ENCODE data around the gene DNAJC8.

Gene DNAJC8

DNA sequence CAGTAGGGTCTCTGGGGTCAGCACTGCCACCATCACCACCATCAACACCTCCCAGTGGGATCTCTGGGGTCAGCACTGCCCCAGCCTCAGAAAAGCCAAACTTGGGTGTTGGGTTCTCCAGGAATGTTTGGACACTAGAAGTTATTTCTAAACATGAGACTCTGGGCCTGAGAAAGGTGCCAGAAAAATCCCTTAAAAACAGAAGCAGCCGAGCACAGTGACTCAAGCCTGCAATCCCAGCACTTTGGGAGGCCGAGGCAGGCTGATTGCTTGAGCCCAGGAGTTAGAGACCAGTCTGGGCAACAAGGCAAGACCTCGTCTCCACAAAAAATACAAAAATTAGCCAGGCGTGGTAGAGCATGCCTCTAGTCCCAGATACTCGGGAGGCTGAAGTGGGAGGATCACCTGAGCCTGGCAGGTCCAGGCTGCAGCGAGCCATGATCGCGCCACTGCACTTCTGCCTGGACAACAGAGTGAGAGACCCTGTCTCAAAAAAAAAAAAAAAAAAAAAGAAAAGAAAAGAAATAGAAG lies 56.8 kb downstream of the DNAJC8 start:
- H3K9me3 ChIP-seq (ENCODE audit: severe bottlenecking) = no peaks in the 10 kb centered on the region
- TF ChIP-seq, protein P1, sequence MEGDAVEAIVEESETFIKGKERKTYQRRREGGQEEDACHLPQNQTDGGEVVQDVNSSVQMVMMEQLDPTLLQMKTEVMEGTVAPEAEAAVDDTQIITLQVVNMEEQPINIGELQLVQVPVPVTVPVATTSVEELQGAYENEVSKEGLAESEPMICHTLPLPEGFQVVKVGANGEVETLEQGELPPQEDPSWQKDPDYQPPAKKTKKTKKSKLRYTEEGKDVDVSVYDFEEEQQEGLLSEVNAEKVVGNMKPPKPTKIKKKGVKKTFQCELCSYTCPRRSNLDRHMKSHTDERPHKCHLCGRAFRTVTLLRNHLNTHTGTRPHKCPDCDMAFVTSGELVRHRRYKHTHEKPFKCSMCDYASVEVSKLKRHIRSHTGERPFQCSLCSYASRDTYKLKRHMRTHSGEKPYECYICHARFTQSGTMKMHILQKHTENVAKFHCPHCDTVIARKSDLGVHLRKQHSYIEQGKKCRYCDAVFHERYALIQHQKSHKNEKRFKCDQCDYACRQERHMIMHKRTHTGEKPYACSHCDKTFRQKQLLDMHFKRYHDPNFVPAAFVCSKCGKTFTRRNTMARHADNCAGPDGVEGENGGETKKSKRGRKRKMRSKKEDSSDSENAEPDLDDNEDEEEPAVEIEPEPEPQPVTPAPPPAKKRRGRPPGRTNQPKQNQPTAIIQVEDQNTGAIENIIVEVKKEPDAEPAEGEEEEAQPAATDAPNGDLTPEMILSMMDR (IDR thresholded peaks at IDR 0.05; ENCODE audit: poor library complexity, severe bottlenecking) = no peak
- no peak overlapping the region for H3K4me3 ChIP-seq (ENCODE audit: severe bottlenecking)
- H3K4me1 ChIP-seq (ENCODE audit: insufficient read depth, poor library complexity, severe bottlenecking) = peaks cover 11% of the 10 kb centered on the region
- H3K27me3 ChIP-seq (ENCODE audit: insufficient read depth, poor library complexity, severe bottlenecking) = no peaks in the 10 kb centered on the region
- DNase-seq (ENCODE audit: low spot score) (no peak), ATAC-seq (ENCODE audit: low read depth) (no peak)
- H3K27ac ChIP-seq (ENCODE audit: poor library complexity, severe bottlenecking) = no peak overlapping the region
- peaks cover 8% of the 10 kb centered on the region; the same call in 1 of the 2 replicates for H3K36me3 ChIP-seq (ENCODE audit: low read depth)

DNA sequence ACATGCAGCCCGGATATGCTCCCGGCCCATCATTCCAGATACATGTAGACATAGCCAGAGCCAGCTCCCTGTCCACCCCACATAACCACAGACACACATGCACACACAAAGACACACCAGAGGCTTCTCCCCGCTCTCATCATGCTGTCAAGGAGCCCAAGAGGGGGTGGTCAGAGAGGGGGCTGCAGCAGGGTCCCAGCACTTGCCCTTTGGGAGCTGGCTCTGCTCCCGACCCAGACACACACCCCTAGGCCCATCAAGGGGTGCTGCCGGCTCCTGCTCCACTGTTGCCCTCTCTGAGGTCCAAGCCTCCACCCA lies 58.9 kb downstream of the DNAJC8 start:
- DNase-seq (ENCODE audit: low spot score) (no peak), ATAC-seq (ENCODE audit: low read depth) (no peak)
- no peak overlapping the region for H3K27ac ChIP-seq (ENCODE audit: poor library complexity, severe bottlenecking)
- H3K27me3 ChIP-seq (ENCODE audit: insufficient read depth, poor library complexity, severe bottlenecking) = no peaks in the 10 kb centered on the region
- TF ChIP-seq, protein P1 (IDR thresholded peaks at IDR 0.05; ENCODE audit: poor library complexity, severe bottlenecking) = no peak
- no peaks in the 10 kb centered on the region for H3K9me3 ChIP-seq (ENCODE audit: severe bottlenecking)
- peaks cover 12% of the 10 kb centered on the region for H3K4me1 ChIP-seq (ENCODE audit: insufficient read depth, poor library complexity, severe bottlenecking)
- no peak overlapping the region for H3K4me3 ChIP-seq (ENCODE audit: severe bottlenecking)
- H3K36me3 ChIP-seq (ENCODE audit: low read depth) = peaks cover 8% of the 10 kb centered on the region; the same call in 1 of the 2 replicates

DNA sequence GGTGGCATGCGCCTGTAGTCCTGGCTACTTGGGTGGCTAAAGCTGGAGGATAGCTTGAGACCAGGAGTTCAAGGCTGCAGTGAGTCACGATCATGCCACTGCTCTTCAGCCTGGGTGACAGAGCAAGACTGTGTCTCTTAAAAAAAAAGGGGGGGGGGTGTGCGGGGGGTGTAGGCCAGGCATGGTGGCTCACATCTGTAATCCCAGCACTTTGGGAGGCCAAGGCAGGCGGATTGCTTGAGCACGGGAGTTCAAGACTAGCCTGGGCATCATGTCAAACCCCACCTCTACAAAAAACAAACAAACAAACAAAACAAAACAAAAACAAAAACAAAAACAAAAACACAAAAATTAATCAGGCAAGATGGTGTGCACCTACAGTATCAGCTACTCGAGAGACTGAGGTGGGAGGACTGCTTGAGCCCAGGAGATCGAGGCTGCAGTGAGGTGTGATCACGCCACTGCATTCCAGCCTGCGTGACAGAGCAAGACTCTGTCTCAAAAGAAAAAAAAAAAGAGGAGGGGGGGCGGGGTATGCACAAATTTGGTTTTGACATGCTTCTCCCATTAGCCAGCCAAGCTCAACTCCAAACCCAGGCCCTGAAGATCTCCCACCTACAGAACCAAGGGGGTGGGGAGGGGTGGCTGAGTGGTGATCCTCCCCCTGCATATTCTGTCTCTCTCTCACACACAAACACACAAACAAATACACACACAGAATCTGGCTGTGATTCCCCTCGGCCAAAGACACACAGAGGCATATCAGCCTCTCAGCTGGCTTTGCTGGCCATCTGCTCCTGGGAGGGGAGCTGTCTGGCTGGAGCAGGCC lies 59.5 kb downstream of the DNAJC8 start:
- no peak for DNase-seq (ENCODE audit: low spot score)
- Histone ChIP-seq H3K27me3 (ENCODE audit: insufficient read depth, poor library complexity, severe bottlenecking) (no peaks in the 10 kb centered on the region), H3K4me1 (ENCODE audit: insufficient read depth, poor library complexity, severe bottlenecking) (peaks cover 12% of the 10 kb centered on the region), H3K9me3 (ENCODE audit: severe bottlenecking) (no peaks in the 10 kb centered on the region), H3K36me3 (ENCODE audit: low read depth) (peaks cover 8% of the 10 kb centered on the region; the same call in 1 of the 2 replicates), H3K4me3 (ENCODE audit: severe bottlenecking) (no peak overlapping the region), H3K27ac (ENCODE audit: poor library complexity, severe bottlenecking) (no peak overlapping the region)
- ATAC-seq (ENCODE audit: low read depth) = no peak
- TF ChIP-seq, protein P1 (IDR thresholded peaks at IDR 0.05; ENCODE audit: poor library complexity, severe bottlenecking) = no peak

DNA sequence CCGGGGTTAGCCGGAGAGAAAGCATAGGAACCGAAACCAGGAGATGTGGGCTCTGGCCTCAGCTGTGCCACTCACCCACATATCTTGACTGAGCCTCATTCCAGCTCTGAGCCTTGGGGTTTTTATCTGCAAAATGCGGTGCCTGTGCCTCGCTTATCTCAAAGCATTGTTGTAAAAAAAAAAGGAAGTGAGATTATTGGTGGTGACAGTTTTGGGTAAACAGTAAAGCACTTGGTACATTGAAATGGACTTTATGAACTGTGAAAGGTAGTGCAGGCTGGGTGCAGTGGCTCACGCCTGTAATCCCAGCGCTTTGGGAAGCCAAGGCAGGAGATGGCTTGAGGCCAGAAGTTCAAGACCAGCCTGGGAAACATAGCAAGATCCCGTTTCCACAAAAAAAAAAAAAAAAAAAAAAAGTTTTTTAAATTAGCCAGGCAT lies 60.1 kb downstream of the DNAJC8 start:
- Histone ChIP-seq H3K27ac (ENCODE audit: poor library complexity, severe bottlenecking) (no peak overlapping the region), H3K4me1 (ENCODE audit: insufficient read depth, poor library complexity, severe bottlenecking) (peaks cover 12% of the 10 kb centered on the region), H3K9me3 (ENCODE audit: severe bottlenecking) (no peaks in the 10 kb centered on the region), H3K27me3 (ENCODE audit: insufficient read depth, poor library complexity, severe bottlenecking) (no peaks in the 10 kb centered on the region), H3K36me3 (ENCODE audit: low read depth) (peaks cover 8% of the 10 kb centered on the region; the same call in 1 of the 2 replicates), H3K4me3 (ENCODE audit: severe bottlenecking) (no peak overlapping the region)
- DNase-seq (ENCODE audit: low spot score) (no peak), ATAC-seq (ENCODE audit: low read depth) (no peak)
- TF ChIP-seq, protein P1 (IDR thresholded peaks at IDR 0.05; ENCODE audit: poor library complexity, severe bottlenecking) = no peak

DNA sequence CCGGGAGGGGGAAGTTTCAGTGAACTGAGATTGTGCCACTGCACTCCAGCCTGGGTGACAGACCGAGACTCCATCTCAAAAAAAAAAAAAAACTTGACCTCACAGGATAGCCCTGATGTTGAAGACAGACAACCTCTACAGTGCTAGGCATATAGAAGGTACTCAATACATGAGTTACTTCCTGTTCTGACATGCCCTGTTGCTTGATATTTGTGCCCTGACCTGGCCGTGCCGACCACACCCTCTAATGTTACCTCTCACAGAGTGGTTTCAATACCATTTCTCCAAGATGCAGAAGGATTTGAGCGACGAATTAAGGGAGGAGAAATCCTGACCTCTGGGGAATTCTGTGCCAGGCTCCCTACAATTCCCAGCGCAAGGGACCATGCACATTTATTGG lies 61.6 kb downstream of the DNAJC8 start:
- Histone ChIP-seq H3K9me3 (ENCODE audit: severe bottlenecking) (no peaks in the 10 kb centered on the region), H3K27me3 (ENCODE audit: insufficient read depth, poor library complexity, severe bottlenecking) (no peaks in the 10 kb centered on the region), H3K4me3 (ENCODE audit: severe bottlenecking) (no peak overlapping the region), H3K4me1 (ENCODE audit: insufficient read depth, poor library complexity, severe bottlenecking) (peaks cover 12% of the 10 kb centered on the region), H3K27ac (ENCODE audit: poor library complexity, severe bottlenecking) (no peak overlapping the region), H3K36me3 (ENCODE audit: low read depth) (peaks cover 8% of the 10 kb centered on the region; the same call in 1 of the 2 replicates)
- TF ChIP-seq, protein P1 (IDR thresholded peaks at IDR 0.05; ENCODE audit: poor library complexity, severe bottlenecking) = no peak
- peak; percentile 69 for ATAC-seq (ENCODE audit: low read depth)
- DNase-seq (ENCODE audit: low spot score) = no peak
